ENCODE data around the gene BCL11B. TPM values are rescaled to one million over a fixed set of nuclear protein-coding genes. Genes with fewer than 3 reads are reported as not detected.

BCL11B gene
- polyA plus RNA-seq, 3 donors = 0.11 to 0.28 (median 0.13) TPM

GRCh38 chr14:99214701-99215100 is 57.3 kb downstream of the BCL11B start:
- 64 to 70% (median 67%) methylated on average over 6 to 7 of the region's 7 CpGs for WGBS, 3 donors
- H3K27ac ChIP-seq (ENCODE audit: low read depth, low read length) = no peak overlapping the region

DNA sequence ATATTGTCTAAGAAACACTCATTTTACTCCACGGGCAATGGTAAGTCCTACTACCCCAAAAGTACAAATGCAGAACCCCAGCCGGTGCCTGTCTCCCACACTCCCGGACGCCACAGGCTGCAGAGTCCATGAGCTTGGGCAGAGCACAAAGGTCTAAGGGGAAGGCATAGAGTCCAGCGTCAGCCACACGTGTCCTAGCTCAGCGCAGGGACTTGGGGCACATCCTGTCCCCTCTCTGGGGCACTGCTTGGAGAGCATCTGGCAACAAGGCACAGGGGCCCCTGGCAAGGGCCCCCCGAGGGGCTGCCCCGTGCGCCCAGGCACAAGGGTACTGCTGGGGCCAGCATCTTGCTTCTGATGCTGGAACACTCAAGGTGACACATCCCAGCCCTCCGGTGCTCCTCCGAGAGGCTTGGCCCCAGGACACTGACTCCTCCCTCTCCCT is 58.4 kb downstream of the BCL11B start:
- WGBS, 3 donors = 72 to 79% (median 75%) methylated on average over 11 to 12 of the region's 12 CpGs
- no peak overlapping the region for H3K27ac ChIP-seq (ENCODE audit: low read depth, low read length)

GRCh38 chr14:99213101-99213500 is 58.9 kb downstream of the BCL11B start:
- WGBS, 3 donors = 80 to 83% (median 83%) methylated on average over 11 of the region's 11 CpGs
- no peak overlapping the region for H3K27ac ChIP-seq (ENCODE audit: low read depth, low read length)

- H3K27ac ChIP-seq (ENCODE audit: low read depth, low read length) = no peak overlapping the region
- 73 to 100% (median 83%) methylated on average over 3 of the region's 3 CpGs for WGBS, 3 donors
These were observed 59.4 kb downstream of the BCL11B start for GRCh38 chr14:99212646-99213045.

GRCh38 chr14:99212199-99212598 is 59.8 kb downstream of the BCL11B start:
- H3K27ac ChIP-seq (ENCODE audit: low read depth, low read length) = no peak overlapping the region
- WGBS, 3 donors = 81 to 87% (median 83%) methylated on average over 7 of the region's 7 CpGs

GRCh38 chr14:99211410-99211809 is 60.6 kb downstream of the BCL11B start:
- 55 to 82% (median 81%) methylated on average over 9 of the region's 9 CpGs for WGBS, 3 donors

GRCh38 chr14:99210333-99210732 is 61.7 kb downstream of the BCL11B start:
- no peak overlapping the region for H3K27ac ChIP-seq (ENCODE audit: low read depth, low read length)
- WGBS, 3 donors = 54 to 79% (median 64%) methylated on average over 8 of the region's 8 CpGs

More at GRCh38 chr14:99211410-99211809, 60.6 kb downstream of the BCL11B start:
- H3K27ac ChIP-seq (ENCODE audit: low read depth, low read length) = no peak overlapping the region

GRCh38 chr14:99209409-99209808 is 62.6 kb downstream of the BCL11B start:
- WGBS, 3 donors = 75 to 84% (median 80%) methylated on average over 7 of the region's 7 CpGs
- H3K27ac ChIP-seq (ENCODE audit: low read depth, low read length) = no peak overlapping the region

DNA sequence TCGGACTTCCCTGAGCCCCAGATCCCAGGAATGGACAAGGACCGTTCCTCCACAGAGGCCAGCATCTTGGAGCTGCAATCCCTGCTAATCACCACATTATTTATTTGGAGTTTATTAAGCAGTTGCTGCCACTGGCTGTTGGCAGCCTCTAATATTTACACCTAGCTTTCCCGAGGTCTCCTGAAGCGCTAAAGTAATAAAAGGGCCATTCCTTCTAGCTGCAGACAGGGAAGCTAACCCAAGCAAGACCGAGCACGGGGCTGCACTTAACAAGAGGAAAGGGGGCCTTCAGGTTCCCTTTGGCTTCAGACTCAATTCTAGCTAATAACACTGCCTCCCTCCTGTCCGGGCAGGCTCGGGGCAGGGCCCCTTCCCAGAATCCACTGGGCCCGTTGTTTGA is 63.7 kb downstream of the BCL11B start:
- no peak overlapping the region for H3K27ac ChIP-seq (ENCODE audit: low read depth, low read length)
- WGBS, 3 donors = 69 to 78% (median 76%) methylated on average over 9 of the region's 9 CpGs

- WGBS, 3 donors = 47 to 70% (median 64%) methylated on average over 4 of the region's 4 CpGs
- H3K27ac ChIP-seq (ENCODE audit: low read depth, low read length) = no peak overlapping the region
These were observed 64.5 kb downstream of the BCL11B start for GRCh38 chr14:99207456-99207855.

GRCh38 chr14:99206090-99206489 is 65.9 kb downstream of the BCL11B start:
- 84 to 90% (median 88%) methylated on average over 4 of the region's 4 CpGs for WGBS, 3 donors
- H3K27ac ChIP-seq (ENCODE audit: low read depth, low read length) = no peak overlapping the region

DNA sequence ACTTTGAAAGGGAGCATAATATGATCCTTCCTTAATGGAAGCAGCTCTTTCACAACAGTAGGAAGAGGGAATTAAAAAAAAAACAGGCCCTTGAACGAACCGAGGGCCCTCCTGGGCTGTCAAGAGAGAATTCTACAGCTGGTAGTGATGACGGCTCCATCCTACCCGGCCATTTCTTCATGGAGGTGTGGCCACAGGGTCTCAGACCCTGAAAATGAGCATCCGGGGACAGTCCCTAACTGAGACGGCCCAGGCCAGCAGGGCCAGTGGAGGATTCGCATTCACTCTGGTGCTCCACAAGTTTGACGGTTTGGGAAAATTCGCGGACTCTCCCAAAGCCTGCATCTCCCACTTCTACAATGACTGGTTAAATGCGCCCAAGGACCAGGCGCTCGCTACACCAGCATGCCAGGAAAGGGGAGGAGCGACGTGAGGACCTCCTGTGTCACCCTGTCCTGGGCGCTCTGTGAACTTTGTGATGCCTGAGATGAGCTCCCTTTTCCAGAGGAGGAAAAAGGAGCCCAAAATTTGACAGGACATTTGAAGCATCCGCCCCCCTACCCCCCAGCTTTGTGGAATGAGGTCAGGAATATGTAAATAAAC is 66.8 kb downstream of the BCL11B start:
- WGBS, 3 donors = 89 to 90% (median 89%) methylated on average over 17 of the region's 17 CpGs

GRCh38 chr14:99203801-99204200 is 68.2 kb downstream of the BCL11B start:
- WGBS, 3 donors = 88 to 98% (median 95%) methylated on average over 8 of the region's 8 CpGs
- no peak overlapping the region for H3K27ac ChIP-seq (ENCODE audit: low read depth, low read length)

More for the DNA sequence above, 66.8 kb downstream of the BCL11B start:
- no peak overlapping the region for H3K27ac ChIP-seq (ENCODE audit: low read depth, low read length)

GRCh38 chr14:99203080-99203479 is 68.9 kb downstream of the BCL11B start:
- 80 to 85% (median 82%) methylated on average over 6 of the region's 6 CpGs for WGBS, 3 donors
- no peak overlapping the region for H3K27ac ChIP-seq (ENCODE audit: low read depth, low read length)

- H3K27ac ChIP-seq (ENCODE audit: low read depth, low read length) = no peak overlapping the region
- 82 to 83% (median 82%) methylated on average over 8 of the region's 8 CpGs for WGBS, 3 donors
These were observed 69.5 kb downstream of the BCL11B start for GRCh38 chr14:99202516-99202915.

DNA sequence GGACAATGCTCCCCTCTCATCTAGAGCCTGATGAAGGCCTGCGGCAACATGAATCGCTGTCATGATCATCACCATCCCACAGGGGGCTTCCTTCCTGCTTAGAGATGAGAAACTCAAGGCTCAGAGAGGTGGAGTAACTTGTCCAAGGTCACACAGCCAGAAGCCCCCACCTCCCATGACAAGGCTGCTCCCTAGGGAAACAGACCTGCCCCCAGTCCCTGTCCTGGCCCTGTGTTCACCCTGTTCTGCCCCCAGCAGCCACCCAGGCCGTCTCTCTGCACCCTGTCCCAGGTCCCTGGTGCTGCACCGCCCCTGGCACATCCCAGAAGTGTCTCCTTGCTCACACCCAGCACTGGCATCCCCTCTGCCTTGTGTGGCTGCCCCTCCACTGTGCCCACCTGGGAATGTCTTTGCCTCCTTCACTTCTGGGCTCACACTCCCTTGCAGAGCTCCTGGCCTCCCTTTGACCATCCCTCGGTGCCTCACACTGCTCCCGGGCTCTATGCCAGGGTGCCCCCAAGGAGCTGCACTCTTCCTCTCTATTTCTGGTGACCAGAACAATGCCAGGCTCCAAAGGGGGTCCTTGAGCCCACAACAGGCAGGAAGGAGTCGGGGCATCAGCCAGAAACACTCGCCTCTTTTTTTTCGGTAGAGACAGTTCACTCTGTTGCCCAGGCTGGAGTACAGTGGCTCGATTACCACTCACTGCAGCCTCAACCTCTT is 70.5 kb downstream of the BCL11B start:
- H3K27ac ChIP-seq (ENCODE audit: low read depth, low read length) = no peak overlapping the region
- 81 to 85% (median 83%) methylated on average over 10 of the region's 10 CpGs for WGBS, 3 donors

DNA sequence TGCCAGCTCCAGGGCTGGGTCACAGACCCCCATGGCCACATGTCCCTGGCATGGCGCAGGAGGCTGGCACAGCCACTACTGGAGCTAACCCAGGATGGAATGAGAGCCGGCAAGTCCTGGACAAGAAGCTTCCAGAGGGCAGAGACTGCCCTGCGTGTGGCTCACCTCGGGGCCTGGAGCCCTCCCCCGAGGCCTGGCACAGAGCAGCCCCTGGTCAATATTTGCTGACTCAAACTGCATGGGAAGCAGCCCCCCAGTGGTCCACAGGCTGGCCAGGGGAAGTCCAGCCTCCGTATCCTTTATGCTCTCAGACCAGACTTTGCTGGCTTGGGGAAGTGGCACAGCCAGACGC is 71.4 kb downstream of the BCL11B start:
- 75 to 85% (median 81%) methylated on average over 7 of the region's 7 CpGs for WGBS, 3 donors
- H3K27ac ChIP-seq (ENCODE audit: low read depth, low read length) = no peak overlapping the region

- 66 to 78% (median 73%) methylated on average over 16 of the region's 16 CpGs for WGBS, 3 donors
- H3K27ac ChIP-seq (ENCODE audit: low read depth, low read length) = no peak overlapping the region
These were observed 71.9 kb downstream of the BCL11B start for GRCh38 chr14:99199846-99200653.

Measured in adipose tissue (tissue), 3 donors.